ENCODE data around the gene UBA6.

The UBA6 gene

GRCh38 chr4:67725132-67725531 is 24.2 kb upstream of the UBA6 start:
- Histone ChIP-seq H3K4me3 (ENCODE audit: low read length) (no peak overlapping the region), H3K9ac (ENCODE audit: low read length) (no peak overlapping the region), H3K4me1 (ENCODE audit: control insufficient read depth, insufficient read depth, low read length) (peaks cover 18% of the 10 kb centered on the region), H3K27me3 (replicated peaks; ENCODE audit: control insufficient read depth, insufficient read depth, low read length) (no peaks in the 10 kb centered on the region), H3K9me3 (ENCODE audit: control insufficient read depth, low read length) (no peaks in the 10 kb centered on the region), H3K36me3 (ENCODE audit: control insufficient read depth, insufficient read depth, low read length, severe bottlenecking) (no peaks in the 10 kb centered on the region)
- no peak for DNase-seq (ENCODE audit: low read depth)

DNA sequence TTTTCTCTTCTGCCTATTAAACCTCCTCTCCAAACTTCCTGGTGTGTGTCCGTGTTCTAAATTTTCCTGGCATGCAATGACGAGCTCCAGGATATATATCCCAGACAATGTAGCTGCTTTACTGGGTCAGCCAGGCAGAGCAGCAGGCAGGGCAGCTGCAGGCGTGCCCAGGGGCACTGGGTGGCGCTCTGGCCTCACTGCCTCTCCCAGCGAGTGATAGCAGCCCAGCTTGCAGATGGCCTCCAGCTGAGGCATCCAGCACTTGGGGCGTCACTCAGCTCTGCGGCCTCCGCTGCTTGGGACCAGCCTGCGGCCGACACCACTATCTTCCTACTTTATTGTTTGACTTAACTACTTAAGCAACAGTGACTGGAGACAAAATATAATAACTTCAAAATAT is 23.0 kb upstream of the UBA6 start:
- no peak for DNase-seq (ENCODE audit: low read depth)
- Histone ChIP-seq H3K9ac (ENCODE audit: low read length) (no peak overlapping the region), H3K9me3 (ENCODE audit: control insufficient read depth, low read length) (no peaks in the 10 kb centered on the region), H3K36me3 (ENCODE audit: control insufficient read depth, insufficient read depth, low read length, severe bottlenecking) (no peaks in the 10 kb centered on the region), H3K4me3 (ENCODE audit: low read length) (no peak overlapping the region), H3K4me1 (ENCODE audit: control insufficient read depth, insufficient read depth, low read length) (peaks cover 18% of the 10 kb centered on the region), H3K27me3 (replicated peaks; ENCODE audit: control insufficient read depth, insufficient read depth, low read length) (no peaks in the 10 kb centered on the region)

DNA sequence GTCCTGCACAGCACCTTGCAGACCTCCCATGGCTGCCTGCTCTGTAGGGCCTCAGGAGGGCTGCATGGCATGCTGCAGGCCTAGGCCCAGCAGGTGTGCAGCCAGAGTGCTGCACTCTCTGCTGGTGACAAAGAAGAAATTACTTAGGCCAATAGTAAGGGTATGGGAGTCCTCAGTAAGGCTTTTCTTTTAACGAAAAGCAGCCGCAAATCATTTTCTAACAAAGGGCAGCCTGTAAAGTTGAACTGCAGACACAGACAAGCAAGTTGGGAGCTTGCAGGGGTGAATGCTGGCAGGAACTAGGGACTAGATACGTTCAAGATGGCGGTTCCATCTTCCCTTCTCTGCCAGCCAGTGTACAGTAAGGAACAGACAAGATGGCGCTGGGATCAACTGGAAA is 22.4 kb upstream of the UBA6 start:
- H3K4me3 ChIP-seq (ENCODE audit: low read length), result no peak overlapping the region
- no peaks in the 10 kb centered on the region for H3K36me3 ChIP-seq (ENCODE audit: control insufficient read depth, insufficient read depth, low read length, severe bottlenecking)
- H3K9me3 ChIP-seq (ENCODE audit: control insufficient read depth, low read length), result no peaks in the 10 kb centered on the region
- H3K9ac ChIP-seq (ENCODE audit: low read length), result no peak overlapping the region
- DNase-seq (ENCODE audit: low read depth), result no peak
- H3K27me3 ChIP-seq (replicated peaks; ENCODE audit: control insufficient read depth, insufficient read depth, low read length), result no peaks in the 10 kb centered on the region
- peaks cover 18% of the 10 kb centered on the region for H3K4me1 ChIP-seq (ENCODE audit: control insufficient read depth, insufficient read depth, low read length)

DNA sequence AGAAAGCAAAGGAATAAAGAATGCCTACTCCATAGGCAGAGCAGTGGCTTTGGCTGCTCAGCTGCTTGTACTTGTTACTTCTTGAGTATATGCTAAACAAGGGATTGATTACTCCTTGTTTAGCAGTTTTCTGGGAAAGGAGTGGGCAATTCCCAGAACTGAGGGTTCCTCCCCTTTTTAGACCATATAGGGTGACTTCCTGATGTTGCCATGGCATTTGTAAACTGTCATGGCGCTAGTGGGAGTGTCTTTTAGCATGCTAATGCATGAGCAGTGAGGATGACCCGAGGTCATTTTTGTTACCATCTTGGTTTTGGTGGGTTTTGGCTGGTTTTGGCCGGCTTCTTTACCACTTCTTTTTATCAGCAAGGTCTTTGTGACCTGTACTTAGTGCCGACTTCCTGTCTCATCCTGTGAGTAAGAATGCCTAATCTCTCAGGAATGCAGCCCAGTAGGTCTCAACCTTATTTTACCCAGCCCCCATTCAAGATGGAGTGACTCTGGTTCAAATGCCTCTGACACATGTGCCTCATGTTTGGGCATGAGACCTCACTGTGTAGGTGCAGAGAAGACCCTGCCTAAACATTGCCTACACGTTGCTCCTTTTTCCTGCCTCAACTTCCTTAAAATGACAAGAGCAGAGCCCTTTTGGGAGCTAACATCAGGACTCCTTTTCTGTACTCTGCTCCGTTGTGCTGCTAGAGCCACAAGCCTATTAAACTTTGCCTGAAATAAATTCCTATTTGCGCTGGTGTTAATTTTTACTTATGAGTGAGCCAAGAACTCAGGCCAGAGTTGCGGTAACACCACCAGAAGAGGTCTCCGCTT is 21.0 kb upstream of the UBA6 start:
- no peaks in the 10 kb centered on the region for H3K27me3 ChIP-seq (replicated peaks; ENCODE audit: control insufficient read depth, insufficient read depth, low read length)
- DNase-seq (ENCODE audit: low read depth), result no peak

DNA sequence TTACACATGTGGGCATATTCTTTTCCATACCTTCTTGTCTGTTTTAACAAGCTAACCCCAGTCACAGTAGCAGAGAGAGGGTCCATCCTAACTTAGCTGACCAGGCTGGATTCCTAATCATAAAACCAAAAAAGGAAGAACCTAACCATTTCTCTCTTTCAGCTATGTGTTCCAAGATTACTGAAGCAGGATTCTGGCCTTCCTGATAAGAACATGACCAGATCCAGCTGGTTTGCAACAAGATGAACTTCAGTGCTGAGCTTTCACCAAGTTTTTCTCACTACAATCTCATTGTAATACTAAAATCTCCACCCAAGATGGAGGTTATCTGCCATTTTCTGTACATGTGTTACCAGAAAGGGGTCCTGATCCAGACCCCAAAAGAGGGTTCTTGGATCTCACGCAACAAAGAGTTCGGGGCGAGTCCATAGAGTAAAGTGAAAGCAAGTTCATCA is 20.4 kb upstream of the UBA6 start:
- Histone ChIP-seq H3K4me1 (ENCODE audit: control insufficient read depth, insufficient read depth, low read length) (peaks cover 14% of the 10 kb centered on the region), H3K27me3 (replicated peaks; ENCODE audit: control insufficient read depth, insufficient read depth, low read length) (no peaks in the 10 kb centered on the region), H3K4me3 (ENCODE audit: low read length) (no peak overlapping the region), H3K9ac (ENCODE audit: low read length) (no peak overlapping the region), H3K9me3 (ENCODE audit: control insufficient read depth, low read length) (no peaks in the 10 kb centered on the region), H3K36me3 (ENCODE audit: control insufficient read depth, insufficient read depth, low read length, severe bottlenecking) (no peaks in the 10 kb centered on the region)
- DNase-seq (ENCODE audit: low read depth), result no peak

More for the DNA sequence above, 21.0 kb upstream of the UBA6 start:
- peaks cover 14% of the 10 kb centered on the region for H3K4me1 ChIP-seq (ENCODE audit: control insufficient read depth, insufficient read depth, low read length)
- H3K9ac ChIP-seq (ENCODE audit: low read length), result no peak overlapping the region
- H3K36me3 ChIP-seq (ENCODE audit: control insufficient read depth, insufficient read depth, low read length, severe bottlenecking), result no peaks in the 10 kb centered on the region
- no peaks in the 10 kb centered on the region for H3K9me3 ChIP-seq (ENCODE audit: control insufficient read depth, low read length)
- H3K4me3 ChIP-seq (ENCODE audit: low read length), result no peak overlapping the region

DNA sequence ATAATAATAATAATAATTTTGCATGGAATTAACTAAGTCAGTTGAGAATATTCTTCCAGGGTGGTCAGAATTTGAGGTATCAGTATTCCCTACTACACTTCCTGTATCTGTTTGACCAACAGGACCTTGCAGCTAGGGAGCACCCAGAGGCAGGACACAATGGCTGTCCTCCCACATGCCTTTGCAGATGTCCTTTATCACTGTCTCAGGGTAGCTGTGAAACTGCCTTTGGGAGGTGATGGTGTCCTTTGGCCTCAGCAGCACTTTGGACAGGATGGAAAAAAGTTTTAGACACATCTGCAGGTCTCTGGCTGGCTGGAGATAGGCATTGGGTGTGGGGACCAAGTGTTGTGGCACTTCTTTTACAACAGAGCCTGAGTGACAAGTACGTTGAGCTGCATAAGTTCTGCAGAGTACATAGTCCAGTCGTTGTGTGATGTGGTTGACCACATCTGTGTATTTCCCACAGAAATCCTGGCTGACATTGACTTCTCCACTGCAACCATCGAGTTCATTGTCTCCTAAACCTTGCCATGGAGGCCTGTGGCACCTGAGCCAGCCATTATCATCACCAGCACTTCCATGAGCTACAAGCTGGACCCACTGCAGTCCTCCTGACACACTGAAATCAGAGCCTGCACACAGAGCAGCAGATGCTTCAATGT is 19.1 kb upstream of the UBA6 start:
- peaks cover 5% of the 10 kb centered on the region for H3K4me1 ChIP-seq (ENCODE audit: control insufficient read depth, insufficient read depth, low read length)
- no peak overlapping the region for H3K4me3 ChIP-seq (ENCODE audit: low read length)
- H3K9me3 ChIP-seq (ENCODE audit: control insufficient read depth, low read length), result no peaks in the 10 kb centered on the region
- no peak for DNase-seq (ENCODE audit: low read depth)
- no peak overlapping the region for H3K9ac ChIP-seq (ENCODE audit: low read length)
- H3K27me3 ChIP-seq (replicated peaks; ENCODE audit: control insufficient read depth, insufficient read depth, low read length), result no peaks in the 10 kb centered on the region
- H3K36me3 ChIP-seq (ENCODE audit: control insufficient read depth, insufficient read depth, low read length, severe bottlenecking), result no peaks in the 10 kb centered on the region

- H3K27me3 ChIP-seq (replicated peaks; ENCODE audit: control insufficient read depth, insufficient read depth, low read length), result no peaks in the 10 kb centered on the region
- DNase-seq (ENCODE audit: low read depth), result no peak
Observed at GRCh38 chr4:67718848-67719247, 17.9 kb upstream of the UBA6 start.

GRCh38 chr4:67717586-67717985 is 16.6 kb upstream of the UBA6 start:
- Histone ChIP-seq H3K36me3 (ENCODE audit: control insufficient read depth, insufficient read depth, low read length, severe bottlenecking) (no peaks in the 10 kb centered on the region), H3K4me1 (ENCODE audit: control insufficient read depth, insufficient read depth, low read length) (peaks cover 3% of the 10 kb centered on the region), H3K9ac (ENCODE audit: low read length) (no peak overlapping the region), H3K4me3 (ENCODE audit: low read length) (no peak overlapping the region), H3K27me3 (replicated peaks; ENCODE audit: control insufficient read depth, insufficient read depth, low read length) (no peaks in the 10 kb centered on the region), H3K9me3 (ENCODE audit: control insufficient read depth, low read length) (no peaks in the 10 kb centered on the region)
- DNase-seq (ENCODE audit: low read depth), result no peak

More at GRCh38 chr4:67718848-67719247, 17.9 kb upstream of the UBA6 start:
- Histone ChIP-seq H3K9ac (ENCODE audit: low read length) (no peak overlapping the region), H3K4me1 (ENCODE audit: control insufficient read depth, insufficient read depth, low read length) (peaks cover 3% of the 10 kb centered on the region), H3K36me3 (ENCODE audit: control insufficient read depth, insufficient read depth, low read length, severe bottlenecking) (no peaks in the 10 kb centered on the region), H3K4me3 (ENCODE audit: low read length) (no peak overlapping the region), H3K9me3 (ENCODE audit: control insufficient read depth, low read length) (no peaks in the 10 kb centered on the region)

DNA sequence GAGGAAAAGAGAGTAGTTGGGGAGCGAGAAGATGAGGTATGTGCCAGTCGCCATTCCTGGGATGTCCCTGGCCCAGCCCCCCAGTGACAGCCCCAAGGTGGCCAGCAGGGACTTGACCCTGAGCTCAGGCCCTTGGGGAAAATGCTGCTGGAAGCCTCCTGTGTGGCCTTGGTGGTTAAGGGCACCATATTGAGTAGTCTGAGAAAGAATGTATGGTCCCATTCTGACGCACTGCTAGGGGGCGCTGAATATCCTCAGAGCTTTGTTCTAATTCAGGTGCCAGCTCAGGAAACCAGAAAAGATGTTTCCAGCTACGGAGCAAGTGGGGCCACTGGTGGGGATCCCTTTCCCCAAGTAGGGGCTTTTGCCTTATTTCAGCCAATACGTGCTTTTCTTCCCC is 14.0 kb upstream of the UBA6 start:
- no peaks in the 10 kb centered on the region for H3K36me3 ChIP-seq (ENCODE audit: control insufficient read depth, insufficient read depth, low read length, severe bottlenecking)
- H3K9ac ChIP-seq (ENCODE audit: low read length), result no peak overlapping the region
- no peaks in the 10 kb centered on the region for H3K27me3 ChIP-seq (replicated peaks; ENCODE audit: control insufficient read depth, insufficient read depth, low read length)
- no peaks in the 10 kb centered on the region for H3K9me3 ChIP-seq (ENCODE audit: control insufficient read depth, low read length)
- H3K4me3 ChIP-seq (ENCODE audit: low read length), result no peak overlapping the region
- no peak for DNase-seq (ENCODE audit: low read depth)
- peaks cover 6% of the 10 kb centered on the region for H3K4me1 ChIP-seq (ENCODE audit: control insufficient read depth, insufficient read depth, low read length)

GRCh38 chr4:67714248-67714583 is 13.3 kb upstream of the UBA6 start:
- H3K27me3 ChIP-seq (replicated peaks; ENCODE audit: control insufficient read depth, insufficient read depth, low read length), result no peaks in the 10 kb centered on the region
- H3K4me3 ChIP-seq (ENCODE audit: low read length), result no peak overlapping the region
- no peak for DNase-seq (ENCODE audit: low read depth)
- peaks cover 6% of the 10 kb centered on the region for H3K4me1 ChIP-seq (ENCODE audit: control insufficient read depth, insufficient read depth, low read length)
- no peak overlapping the region for H3K9ac ChIP-seq (ENCODE audit: low read length)
- no peaks in the 10 kb centered on the region for H3K36me3 ChIP-seq (ENCODE audit: control insufficient read depth, insufficient read depth, low read length, severe bottlenecking)
- H3K9me3 ChIP-seq (ENCODE audit: control insufficient read depth, low read length), result no peaks in the 10 kb centered on the region

DNA sequence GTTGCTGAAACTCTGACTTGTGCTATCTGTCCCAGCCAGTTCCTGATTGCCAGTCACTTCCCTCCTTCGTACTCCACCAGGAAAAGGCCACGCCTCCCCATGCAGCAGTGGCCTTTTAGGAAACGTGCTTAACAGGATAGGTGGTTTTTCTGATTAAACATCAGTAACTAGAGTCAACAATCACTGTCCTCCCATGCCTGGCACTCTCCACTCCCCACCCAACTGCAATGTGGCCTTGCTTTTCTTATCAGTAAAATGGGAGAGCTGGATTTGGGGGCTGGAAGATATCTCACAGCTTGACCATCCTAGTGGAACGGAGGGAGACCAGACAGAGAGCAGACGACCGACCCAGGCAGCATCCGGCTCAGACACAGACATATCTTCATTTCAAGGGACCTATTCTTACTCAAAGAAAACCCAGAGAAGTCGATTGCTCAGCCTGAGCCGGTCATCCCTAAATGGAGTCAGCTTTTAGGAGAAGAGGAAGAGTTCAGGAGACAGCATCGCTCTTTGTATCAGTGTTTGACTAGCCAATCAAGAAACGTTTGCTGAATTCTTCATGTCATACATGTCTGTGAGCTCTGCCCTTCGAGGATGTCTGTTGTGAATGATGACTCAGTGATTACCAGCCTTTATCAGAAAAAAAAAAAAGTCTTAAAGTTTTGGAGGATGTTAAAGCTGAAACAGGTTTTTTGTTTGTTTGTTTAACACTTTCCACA is 12.7 kb upstream of the UBA6 start:
- peak; percentile 17 for DNase-seq (ENCODE audit: low read depth)
- Histone ChIP-seq H3K9me3 (ENCODE audit: control insufficient read depth, low read length) (no peaks in the 10 kb centered on the region), H3K4me3 (ENCODE audit: low read length) (no peak overlapping the region), H3K4me1 (ENCODE audit: control insufficient read depth, insufficient read depth, low read length) (peaks cover 6% of the 10 kb centered on the region), H3K36me3 (ENCODE audit: control insufficient read depth, insufficient read depth, low read length, severe bottlenecking) (no peaks in the 10 kb centered on the region), H3K27me3 (replicated peaks; ENCODE audit: control insufficient read depth, insufficient read depth, low read length) (no peaks in the 10 kb centered on the region), H3K9ac (ENCODE audit: low read length) (no peak overlapping the region)
